ENCODE measurements around the gene CD63. TPM values are rescaled to one million over a fixed set of nuclear protein-coding genes. Genes with fewer than 3 reads are reported as not detected.

CD63 gene
- total RNA-seq, 1 experiment from 2014 or later = 869 TPM

GRCh38 chr12:55681142-55682077 is 47.4 kb downstream of the CD63 start:
- TSS peak; percentile 71 for BruUV-seq (replicated peaks)
- Histone ChIP-seq H3K4me1 (ENCODE audit: insufficient read depth, low read length) (0 out of 2 replicates have a peak, but pooled peaks cover 12% of the 10 kb centered on the region), H3K36me3 (ENCODE audit: low read depth, low read length) (no peaks in the 10 kb centered on the region), H4K20me1 (ENCODE audit: low read length) (no peaks in the 10 kb centered on the region), H3K4me2 (ENCODE audit: low read length) (peak overlapping the region; percentile 89), H3F3A (ENCODE audit: low read length, unreplicated experiment) (no peaks in the 10 kb centered on the region), H3K9me3 (ENCODE audit: low read length) (no peaks in the 10 kb centered on the region), H2AFZ (ENCODE audit: low read length) (peak overlapping the region; percentile 91), H3K79me2 (ENCODE audit: low read length) (no peaks in the 10 kb centered on the region; the same call in 1 of the 2 replicates), H3K9me2 (replicated peaks; ENCODE audit: low read length) (no peaks in the 10 kb centered on the region), H3K9ac (ENCODE audit: low read length) (peak overlapping the region; percentile 45), H3K27me3 (ENCODE audit: low read length) (no peaks in the 10 kb centered on the region), H3K4me3 (ENCODE audit: low read length) (peak overlapping the region; percentile 74), H3K27ac (ENCODE audit: low read length) (peak overlapping the region; percentile 12)
- peak; percentile 92 for DNase-seq
- ChIA-PET POLR2A (ENCODE audit: unreplicated experiment) (interaction anchor here (0.6 to 0.9 kb wide), 4 partner anchors 38 to 48 kb away, joined by 3 to 4 read pairs (median 3); partner anchors contain the start of genes CD63 and RDH5), CTCF (interaction anchor here (0.6 to 1.4 kb wide), 10 partner anchors 20 to 1495 kb away, joined by 3 to 50 read pairs (median 6); partner anchors contain the start of genes BLOC1S1, CD63, ITGA7 and ORMDL2)
- TF ChIP-seq CTCF (conservative IDR thresholded peaks at IDR 0.05; ENCODE audit: low read depth, low read length) (peak; percentile 80), EZH2phosphoT487 (IDR thresholded peaks at IDR 0.05; ENCODE audit: borderline replicate concordance, low read length) (no peak), EZH2 (IDR thresholded peaks at IDR 0.05; ENCODE audit: low read length, unreplicated experiment) (no peak)
- intact Hi-C loops (cut with micrococcal nuclease) = loop anchor here (1.0 kb wide), 4 partner anchors 27 to 56 kb away; no protein-coding TSS in a partner anchor
- peak; percentile 91 for ATAC-seq

DNA sequence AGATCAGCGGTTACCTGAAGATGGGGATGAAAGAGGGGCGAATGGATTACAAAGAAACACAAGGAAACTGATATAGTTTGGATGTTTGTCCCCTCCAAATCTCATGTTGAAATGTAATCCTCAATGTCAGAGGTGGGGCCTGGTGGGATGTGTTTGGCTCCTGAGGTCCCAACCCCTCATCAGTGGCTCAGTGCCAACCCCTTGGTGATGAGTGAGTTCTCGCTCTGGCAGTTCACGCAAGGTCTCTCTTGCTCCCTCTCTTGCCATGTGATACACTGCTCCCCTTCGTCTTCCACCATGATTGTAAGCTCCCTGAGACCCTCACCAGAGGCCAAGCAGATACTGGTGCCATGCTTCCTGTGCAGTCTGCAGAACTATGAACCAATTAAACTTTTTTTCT is 49.1 kb downstream of the CD63 start:
- H3K9me3 ChIP-seq (ENCODE audit: low read length) = no peaks in the 10 kb centered on the region
- ChIA-PET CTCF (no interaction called here), POLR2A (ENCODE audit: unreplicated experiment) (no interaction called here)
- H3K4me3 ChIP-seq (ENCODE audit: low read length) = no peak overlapping the region
- no peaks in the 10 kb centered on the region for H3F3A ChIP-seq (ENCODE audit: low read length, unreplicated experiment)
- H3K4me2 ChIP-seq (ENCODE audit: low read length) = no peak overlapping the region
- ATAC-seq = no peak
- intact Hi-C loops (cut with micrococcal nuclease) = no loop called here
- no TSS peak for BruUV-seq (replicated peaks)
- no peaks in the 10 kb centered on the region for H4K20me1 ChIP-seq (ENCODE audit: low read length)
- no peak for DNase-seq
- H2AFZ ChIP-seq (ENCODE audit: low read length) = no peak overlapping the region
- no peaks in the 10 kb centered on the region for H3K36me3 ChIP-seq (ENCODE audit: low read depth, low read length)
- H3K27ac ChIP-seq (ENCODE audit: low read length) = no peak overlapping the region
- H3K9me2 ChIP-seq (replicated peaks; ENCODE audit: low read length) = 0 out of 2 replicates have a peak, but pooled peaks cover 2% of the 10 kb centered on the region
- no peaks in the 10 kb centered on the region for H3K27me3 ChIP-seq (ENCODE audit: low read length)
- no peak overlapping the region for H3K9ac ChIP-seq (ENCODE audit: low read length)
- H3K4me1 ChIP-seq (ENCODE audit: insufficient read depth, low read length) = 0 out of 2 replicates have a peak, but pooled peaks cover 12% of the 10 kb centered on the region
- no peaks in the 10 kb centered on the region; the same call in 1 of the 2 replicates for H3K79me2 ChIP-seq (ENCODE audit: low read length)
- TF ChIP-seq EZH2phosphoT487 (IDR thresholded peaks at IDR 0.05; ENCODE audit: borderline replicate concordance, low read length) (no peak), CTCF (conservative IDR thresholded peaks at IDR 0.05; ENCODE audit: low read depth, low read length) (no peak), EZH2 (IDR thresholded peaks at IDR 0.05; ENCODE audit: low read length, unreplicated experiment) (no peak)

Data from PC-3 (cell line).